Mesothelial cell of epicardium (in vitro differentiated cells): ENCODE data around the gene ARL15. TPM values are rescaled to one million over a fixed set of nuclear protein-coding genes. Genes with fewer than 3 reads are reported as not detected.

Source experiments
- DNase-seq, 2 experiments: peaks; one replicate each; pipeline ENCODE4 v3.0.0; 2021; ENCODE audit warnings: low spot score in 2 of 2; ENCODE audit not compliant: unreplicated experiment in 2 of 2
- H3K27ac Mint-ChIP-seq: 2 replicates; pipeline ENCODE4 v1.8.0; 2021; ENCODE audit warnings: mixed read lengths
- H3K27me3 Mint-ChIP-seq: 2 replicates; pipeline ENCODE4 v1.8.0; 2021; ENCODE audit warnings: low read depth, mixed read lengths
- H3K36me3 Mint-ChIP-seq: 2 replicates; pipeline ENCODE4 v1.8.0; 2021; ENCODE audit warnings: mixed read lengths
- H3K4me1 Mint-ChIP-seq: 2 replicates; pipeline ENCODE4 v1.8.0; 2021; ENCODE audit warnings: mixed read lengths
- H3K4me3 Mint-ChIP-seq: 2 replicates; pipeline ENCODE4 v1.8.0; 2021; ENCODE audit warnings: mild to moderate bottlenecking, moderate library complexity, mixed read lengths
- H3K9me3 Mint-ChIP-seq: 2 replicates; pipeline ENCODE4 v1.8.0; 2021; ENCODE audit warnings: mixed read lengths
- total RNA-seq: library from RNA; stranded (reverse); gene quantifications from 3 replicates; pipeline ENCODE4 v1.2.1, GENCODE V29; 2021
- TF ChIP-seq, protein P1 (sequence below): fragments of 200-600 bp; sonication (generic); IDR thresholded peaks from one replicate; pipeline ENCODE4 v1.5.0; 2021; ENCODE audit warnings: antibody characterized with exemption; ENCODE audit not compliant: unreplicated experiment

ARL15 gene
- total RNA-seq, 1 donor from 2014 or later = 24.8 TPM

DNA sequence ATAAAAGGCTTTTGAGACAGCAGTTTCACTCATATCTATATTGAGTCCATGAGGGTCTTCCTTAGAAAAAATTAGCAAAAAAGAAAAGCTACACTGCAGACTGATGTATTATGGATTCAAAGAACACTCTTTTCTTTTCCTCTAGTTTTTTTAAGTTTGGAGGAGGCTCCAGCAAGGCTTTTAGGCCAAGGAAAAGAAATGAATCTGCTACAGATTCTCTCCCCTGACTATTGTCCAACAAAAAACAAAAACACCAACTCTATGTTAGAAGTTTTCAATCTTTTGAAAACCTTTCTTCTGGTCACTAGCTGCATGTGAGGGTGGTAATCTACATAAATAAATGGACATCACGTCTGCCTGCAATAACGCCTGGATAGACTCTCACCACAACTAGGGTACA lies 310.4 kb downstream of the ARL15 start:
- H3K36me3 Mint-ChIP-seq = no peaks in the 10 kb centered on the region
- TF ChIP-seq, protein P1, sequence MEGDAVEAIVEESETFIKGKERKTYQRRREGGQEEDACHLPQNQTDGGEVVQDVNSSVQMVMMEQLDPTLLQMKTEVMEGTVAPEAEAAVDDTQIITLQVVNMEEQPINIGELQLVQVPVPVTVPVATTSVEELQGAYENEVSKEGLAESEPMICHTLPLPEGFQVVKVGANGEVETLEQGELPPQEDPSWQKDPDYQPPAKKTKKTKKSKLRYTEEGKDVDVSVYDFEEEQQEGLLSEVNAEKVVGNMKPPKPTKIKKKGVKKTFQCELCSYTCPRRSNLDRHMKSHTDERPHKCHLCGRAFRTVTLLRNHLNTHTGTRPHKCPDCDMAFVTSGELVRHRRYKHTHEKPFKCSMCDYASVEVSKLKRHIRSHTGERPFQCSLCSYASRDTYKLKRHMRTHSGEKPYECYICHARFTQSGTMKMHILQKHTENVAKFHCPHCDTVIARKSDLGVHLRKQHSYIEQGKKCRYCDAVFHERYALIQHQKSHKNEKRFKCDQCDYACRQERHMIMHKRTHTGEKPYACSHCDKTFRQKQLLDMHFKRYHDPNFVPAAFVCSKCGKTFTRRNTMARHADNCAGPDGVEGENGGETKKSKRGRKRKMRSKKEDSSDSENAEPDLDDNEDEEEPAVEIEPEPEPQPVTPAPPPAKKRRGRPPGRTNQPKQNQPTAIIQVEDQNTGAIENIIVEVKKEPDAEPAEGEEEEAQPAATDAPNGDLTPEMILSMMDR = no peak
- H3K9me3 Mint-ChIP-seq = no peaks in the 10 kb centered on the region
- no peak for DNase-seq
- no peak overlapping the region for H3K4me3 Mint-ChIP-seq
- H3K27me3 Mint-ChIP-seq = no peaks in the 10 kb centered on the region
- no peak overlapping the region for H3K27ac Mint-ChIP-seq
- H3K4me1 Mint-ChIP-seq = peaks cover 5% of the 10 kb centered on the region

DNA sequence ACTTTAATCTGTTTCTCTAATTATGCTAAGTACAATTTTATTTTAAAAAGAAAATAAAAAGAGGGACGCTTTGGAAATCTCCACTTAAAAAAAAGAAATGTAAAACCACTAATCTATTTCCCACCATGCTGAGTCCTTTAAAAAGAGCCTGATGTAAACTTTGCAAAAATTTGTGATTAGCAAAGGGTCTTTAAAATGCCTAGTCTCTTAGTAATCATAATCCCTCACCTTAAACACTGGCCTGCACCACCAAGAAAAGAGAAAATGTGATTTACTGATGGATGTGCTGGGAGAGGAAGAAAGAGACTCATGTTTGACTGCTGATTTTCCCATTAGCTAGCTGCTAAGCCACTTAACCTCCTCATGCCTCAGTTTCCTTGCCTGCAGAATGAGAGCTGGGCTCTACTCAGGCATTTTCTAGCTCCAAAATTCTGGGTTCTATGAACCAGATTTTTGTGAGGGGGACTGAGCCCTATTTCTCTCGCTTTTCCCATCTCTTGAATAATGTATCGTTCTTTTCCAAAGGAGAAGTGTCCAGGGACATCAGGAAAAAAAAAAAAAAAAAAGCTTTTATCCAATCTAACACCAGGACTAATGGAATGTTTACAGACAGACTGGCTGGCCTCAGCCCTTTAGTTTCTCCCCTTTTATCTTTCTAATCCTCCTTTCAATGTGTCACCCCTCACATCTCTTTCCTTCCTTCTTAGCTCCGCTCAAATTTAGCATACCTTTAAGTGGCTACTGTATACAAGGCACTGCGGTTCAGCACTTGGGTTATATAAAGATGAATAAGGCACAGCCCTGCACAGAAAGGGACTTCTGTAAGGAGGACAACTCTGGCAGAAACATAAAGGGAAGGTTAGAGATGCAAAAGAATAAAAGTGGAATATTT lies 312.4 kb downstream of the ARL15 start:
- no peak for DNase-seq
- Mint-ChIP-seq H3K36me3 (no peaks in the 10 kb centered on the region), H3K4me3 (no peak overlapping the region), H3K9me3 (no peaks in the 10 kb centered on the region), H3K27ac (no peak overlapping the region), H3K4me1 (peaks cover 8% of the 10 kb centered on the region), H3K27me3 (no peaks in the 10 kb centered on the region)
- TF ChIP-seq, protein P1 = no peak

DNA sequence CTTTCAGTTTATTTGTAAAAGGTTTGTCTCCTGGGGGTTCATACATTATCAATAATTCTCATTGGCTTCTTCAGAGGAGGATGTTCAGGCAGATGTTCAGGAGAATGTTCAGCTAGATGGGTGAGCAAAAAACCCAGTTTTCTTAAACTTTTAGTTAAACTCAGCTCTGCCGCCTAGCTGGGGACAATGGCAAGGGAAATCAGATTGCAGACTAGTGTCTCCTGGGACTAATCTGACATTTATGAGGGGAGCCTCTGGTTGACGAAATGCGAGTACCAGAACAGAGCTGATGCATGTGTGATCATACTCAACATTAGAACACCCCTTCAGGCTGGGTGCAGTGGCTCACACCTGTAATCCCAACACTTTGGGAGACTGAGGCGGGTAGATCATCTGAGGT lies 314.4 kb downstream of the ARL15 start:
- TF ChIP-seq, protein P1 = no peak
- H3K4me3 Mint-ChIP-seq = no peak overlapping the region
- no peak for DNase-seq
- H3K27ac Mint-ChIP-seq = no peak overlapping the region
- no peaks in the 10 kb centered on the region for H3K36me3 Mint-ChIP-seq
- H3K27me3 Mint-ChIP-seq = no peaks in the 10 kb centered on the region
- peaks cover 8% of the 10 kb centered on the region for H3K4me1 Mint-ChIP-seq
- H3K9me3 Mint-ChIP-seq = no peaks in the 10 kb centered on the region

DNA sequence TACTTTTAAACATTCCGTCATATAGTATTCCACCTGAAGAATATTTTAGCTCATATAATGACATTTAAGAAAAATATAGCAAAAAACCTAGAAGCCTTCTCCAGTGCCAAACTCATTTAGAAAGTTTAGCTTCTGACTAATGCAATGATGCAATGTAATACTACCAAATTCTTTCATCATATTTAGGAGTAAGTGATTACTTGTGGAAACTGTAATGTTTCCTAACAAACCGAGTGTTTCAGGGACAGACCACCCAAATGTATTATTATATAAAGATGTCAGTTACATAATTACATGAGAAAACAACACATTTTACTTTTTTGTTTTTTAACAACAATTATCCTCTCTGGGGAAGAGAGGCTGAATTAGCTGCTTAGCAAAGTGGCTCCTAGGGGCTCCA lies 316.2 kb downstream of the ARL15 start:
- H3K27me3 Mint-ChIP-seq = no peaks in the 10 kb centered on the region
- TF ChIP-seq, protein P1 = no peak

DNA sequence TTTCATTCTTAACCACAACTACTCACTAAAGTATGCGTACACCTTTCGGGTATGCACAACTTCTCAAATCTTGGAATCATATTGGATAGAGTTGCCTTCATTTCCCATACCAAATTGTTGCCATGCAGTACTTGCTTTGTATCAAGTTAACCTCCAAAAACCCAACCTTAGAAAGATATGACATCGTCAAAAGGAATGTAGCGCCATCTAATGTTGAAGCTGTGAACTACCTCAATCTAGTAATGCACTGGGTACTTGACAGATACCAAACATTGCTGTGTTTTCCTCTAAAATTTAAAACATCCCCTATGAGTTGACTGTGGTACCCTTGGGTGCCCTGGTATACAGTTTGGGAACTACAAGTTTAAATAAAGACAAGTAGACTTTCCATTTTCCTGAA lies 318.4 kb downstream of the ARL15 start:
- Mint-ChIP-seq H3K36me3 (no peaks in the 10 kb centered on the region), H3K9me3 (no peaks in the 10 kb centered on the region), H3K27me3 (no peaks in the 10 kb centered on the region), H3K4me3 (no peak overlapping the region), H3K4me1 (peaks cover 3% of the 10 kb centered on the region), H3K27ac (no peak overlapping the region)
- TF ChIP-seq, protein P1 = no peak
- DNase-seq = no peak

More for the DNA sequence above, 316.2 kb downstream of the ARL15 start:
- H3K4me3 Mint-ChIP-seq = no peak overlapping the region
- H3K9me3 Mint-ChIP-seq = no peaks in the 10 kb centered on the region
- H3K27ac Mint-ChIP-seq = no peak overlapping the region
- no peak for DNase-seq
- H3K36me3 Mint-ChIP-seq = no peaks in the 10 kb centered on the region
- peaks cover 8% of the 10 kb centered on the region for H3K4me1 Mint-ChIP-seq
